GM19467 (cell line): ENCODE measurements around the gene OR8B12.
"Not testable (repeated sequence)": the region's sequence is repeated elsewhere in the genome, so short reads cannot be mapped to it uniquely, and the experiment has no call there.

ENCODE experiments used
- ATAC-seq: cut with Tn5 transposase; IDR thresholded peaks from one replicate; pipeline ENCODE4 v1.9.1; 2021; ENCODE audit warnings: mild to moderate bottlenecking, moderate library complexity; ENCODE audit not compliant: unreplicated experiment

The OR8B12 gene

DNA sequence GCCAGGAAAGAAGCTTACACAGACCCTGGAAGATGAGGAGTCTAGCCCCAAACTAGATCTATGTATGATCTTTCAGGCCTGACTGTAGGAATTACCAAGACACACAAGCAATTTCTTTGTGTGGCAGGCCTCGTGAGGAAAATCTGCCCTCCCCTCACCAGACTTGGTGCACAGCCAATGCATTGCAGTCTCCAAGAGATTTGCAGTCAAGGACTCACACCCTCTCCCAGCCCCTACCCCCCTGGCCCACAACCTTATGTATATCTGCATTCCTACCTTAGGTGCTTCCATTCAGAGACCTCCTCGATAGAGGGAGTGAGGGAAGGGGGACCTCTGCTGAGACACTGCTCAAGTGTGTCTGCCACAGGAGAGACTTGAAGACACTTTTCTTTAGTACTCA is 9.8 kb downstream of the OR8B12 start:
- ATAC-seq, result no peak

DNA sequence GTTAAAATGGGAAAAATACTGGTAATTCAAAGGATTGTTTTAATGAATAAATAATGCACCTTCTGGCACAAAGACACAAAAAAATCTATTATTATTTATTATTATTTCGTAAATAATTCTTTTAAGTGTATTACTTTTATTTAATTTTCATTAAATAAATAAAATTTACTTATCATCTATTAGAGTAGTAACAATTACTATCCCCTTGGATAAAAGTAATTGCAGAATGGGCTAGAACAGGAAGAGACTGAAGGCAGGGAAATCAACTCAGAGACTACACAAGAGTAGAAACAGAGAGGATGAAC is 23.0 kb downstream of the OR8B12 start:
- ATAC-seq, result no peak

DNA sequence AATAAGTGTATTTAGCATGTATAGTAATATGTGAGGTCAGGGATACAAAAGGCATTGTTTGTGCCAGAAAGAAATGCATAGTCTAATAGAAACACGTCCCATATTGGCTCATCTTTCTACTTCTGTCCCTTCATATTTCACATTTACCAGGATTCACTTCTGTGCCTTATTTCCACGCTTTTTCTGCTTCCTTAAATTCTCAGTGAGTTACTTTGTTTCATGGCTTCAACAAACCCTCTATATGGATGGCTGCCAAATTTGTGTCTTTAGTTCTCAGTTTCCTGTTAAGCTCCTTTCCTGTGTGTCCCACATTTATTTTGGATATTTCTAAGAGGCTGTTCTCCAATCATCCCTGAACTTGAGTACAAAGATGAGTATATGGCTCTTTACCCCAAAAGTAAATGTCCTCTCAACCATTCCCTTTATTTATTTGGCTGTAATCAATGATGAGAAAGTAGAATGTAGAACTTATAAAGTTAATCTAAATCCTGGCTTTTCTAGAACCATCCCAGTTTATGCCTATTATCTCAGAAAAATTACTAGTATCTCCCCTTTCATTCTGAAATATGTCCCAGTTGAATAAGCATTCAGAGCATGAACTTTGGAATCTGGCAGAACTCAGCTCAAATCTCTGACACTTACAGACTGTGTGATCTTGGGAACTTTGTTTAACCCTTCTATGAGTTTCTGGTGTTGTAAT is 23.5 kb downstream of the OR8B12 start:
- no peak for ATAC-seq

DNA sequence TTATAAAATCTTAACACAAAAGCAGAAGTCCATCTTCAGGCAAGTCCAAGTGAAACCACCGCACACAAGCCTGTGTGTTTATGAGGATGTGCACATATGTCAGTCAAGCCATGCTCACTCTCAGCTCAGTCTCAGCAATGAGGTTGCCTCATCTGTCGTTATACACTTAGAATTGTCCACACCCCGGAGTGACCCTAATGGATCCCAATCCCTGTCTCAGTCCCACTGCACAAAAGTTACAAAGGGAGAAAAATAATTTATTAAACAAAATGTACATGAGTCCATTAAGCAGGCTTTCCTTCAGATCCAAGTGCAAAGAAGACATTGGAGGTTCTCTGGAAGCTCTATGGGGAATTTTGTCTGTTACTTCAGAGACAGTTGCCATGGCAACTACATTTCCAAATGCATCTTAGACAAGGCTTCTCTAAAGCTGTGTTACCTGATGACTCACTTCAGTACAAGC is 24.4 kb downstream of the OR8B12 start:
- no peak for ATAC-seq

DNA sequence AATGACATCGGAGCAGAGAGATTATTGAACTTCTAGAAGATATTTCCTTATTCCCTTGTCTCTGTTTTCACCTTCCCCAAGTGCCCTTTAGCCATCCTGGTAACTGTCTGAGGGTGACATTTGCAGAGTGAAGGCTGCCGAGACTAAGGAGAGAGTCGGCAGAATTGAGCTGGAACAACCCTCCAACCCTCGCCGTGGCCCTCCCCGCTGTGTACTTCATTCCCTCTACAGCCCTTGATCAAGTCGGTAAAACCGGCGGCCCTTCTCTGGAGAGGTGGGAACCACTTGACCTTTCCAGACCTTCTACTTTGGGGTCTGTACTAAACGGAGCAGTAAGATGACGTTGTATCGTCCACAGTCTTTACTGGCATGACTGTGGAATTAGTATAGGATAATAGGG is 26.1 kb downstream of the OR8B12 start:
- ATAC-seq, result no peak

DNA sequence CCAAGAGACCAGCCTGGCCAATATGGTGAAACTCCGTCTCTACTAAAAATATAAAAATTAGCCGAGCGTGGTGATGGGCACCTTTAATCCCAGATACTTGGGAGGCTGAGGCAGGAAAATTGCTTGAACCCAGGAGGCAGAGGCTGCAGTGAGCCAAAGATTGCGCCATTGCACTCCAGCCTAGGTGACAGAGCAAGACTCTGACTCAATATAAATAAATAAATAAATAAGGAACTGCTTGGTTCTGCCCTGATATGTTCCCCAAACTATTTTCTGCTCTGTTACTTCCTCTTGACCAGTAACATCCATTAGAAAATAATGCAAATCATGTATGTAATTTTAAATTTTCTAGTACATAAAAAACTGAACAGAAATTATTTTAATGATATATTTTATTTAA is 28.8 kb downstream of the OR8B12 start:
- not testable (repeated sequence) for ATAC-seq

DNA sequence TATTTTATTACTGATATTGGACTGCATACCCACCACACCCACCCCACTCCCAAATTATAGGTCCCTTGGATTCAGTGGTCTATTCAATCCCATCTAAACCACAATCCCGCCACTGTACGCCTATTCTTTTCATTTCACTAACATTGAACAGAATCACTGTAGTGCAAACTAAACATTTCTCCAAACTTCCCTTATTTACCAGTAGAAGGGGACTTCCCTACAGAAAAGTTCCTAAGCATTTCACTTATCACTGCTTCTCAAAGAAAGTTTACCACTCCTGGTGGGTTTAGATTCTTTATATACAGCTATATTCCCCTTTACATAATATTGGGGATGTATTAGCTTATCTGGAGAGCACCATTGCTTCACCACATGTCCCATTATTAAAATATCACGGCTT is 29.3 kb downstream of the OR8B12 start:
- no peak for ATAC-seq

DNA sequence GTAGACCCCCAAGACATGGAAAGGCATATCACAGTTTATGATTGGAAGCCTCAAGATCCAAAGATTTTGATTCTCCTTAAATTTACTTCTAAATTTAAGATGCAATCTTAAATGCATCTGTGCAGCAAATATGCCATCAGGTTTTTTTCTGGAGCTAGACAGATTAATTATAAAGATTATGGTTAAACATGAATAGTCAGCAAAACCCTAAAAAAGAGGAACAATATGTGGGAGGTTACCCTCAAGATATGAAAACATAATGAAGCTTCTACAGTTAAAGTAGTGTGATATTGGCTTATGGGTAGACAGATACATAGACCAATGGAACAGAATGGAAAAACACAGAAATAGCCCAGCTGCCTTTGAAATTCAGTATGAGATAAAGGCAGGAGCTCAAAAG is 31.7 kb downstream of the OR8B12 start:
- no peak for ATAC-seq

DNA sequence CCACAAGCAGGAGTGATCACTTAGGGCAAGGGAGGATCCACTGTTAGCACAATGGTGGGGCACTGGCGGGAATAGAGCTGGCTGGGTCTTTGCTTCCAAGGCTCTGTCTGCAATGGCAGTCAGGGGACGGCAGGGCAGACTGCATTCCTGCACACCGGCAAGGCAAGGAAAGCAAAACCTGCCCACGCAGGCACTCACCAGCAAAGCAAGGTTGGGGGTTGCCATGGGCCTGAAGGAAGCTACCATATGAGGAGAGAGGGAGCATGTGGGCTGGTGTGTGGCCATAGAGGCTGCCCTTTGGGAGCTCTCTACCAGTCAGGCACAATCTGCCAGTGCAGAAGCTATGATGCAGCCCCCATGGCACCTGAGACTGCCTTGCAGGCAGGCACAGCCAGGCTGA is 33.2 kb downstream of the OR8B12 start:
- no peak for ATAC-seq

DNA sequence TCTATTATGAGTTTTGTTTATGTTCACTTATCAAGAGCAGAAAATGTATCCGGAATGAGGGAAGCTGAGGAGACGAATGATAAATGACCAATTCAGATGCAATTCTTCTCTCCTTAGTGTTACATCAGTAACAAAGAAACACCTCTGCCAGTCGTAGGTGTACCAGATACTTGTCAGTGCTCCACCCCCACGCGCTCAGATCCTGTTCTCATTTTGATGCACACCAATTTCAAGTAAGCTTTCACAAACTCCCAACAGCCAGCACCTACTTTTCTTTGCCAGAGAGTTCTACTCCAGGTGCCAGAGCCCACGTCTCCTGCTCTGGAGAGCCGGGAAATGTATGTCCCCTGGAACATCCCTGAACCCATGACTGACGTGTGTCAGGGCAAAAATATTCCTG is 43.7 kb downstream of the OR8B12 start:
- no peak for ATAC-seq

DNA sequence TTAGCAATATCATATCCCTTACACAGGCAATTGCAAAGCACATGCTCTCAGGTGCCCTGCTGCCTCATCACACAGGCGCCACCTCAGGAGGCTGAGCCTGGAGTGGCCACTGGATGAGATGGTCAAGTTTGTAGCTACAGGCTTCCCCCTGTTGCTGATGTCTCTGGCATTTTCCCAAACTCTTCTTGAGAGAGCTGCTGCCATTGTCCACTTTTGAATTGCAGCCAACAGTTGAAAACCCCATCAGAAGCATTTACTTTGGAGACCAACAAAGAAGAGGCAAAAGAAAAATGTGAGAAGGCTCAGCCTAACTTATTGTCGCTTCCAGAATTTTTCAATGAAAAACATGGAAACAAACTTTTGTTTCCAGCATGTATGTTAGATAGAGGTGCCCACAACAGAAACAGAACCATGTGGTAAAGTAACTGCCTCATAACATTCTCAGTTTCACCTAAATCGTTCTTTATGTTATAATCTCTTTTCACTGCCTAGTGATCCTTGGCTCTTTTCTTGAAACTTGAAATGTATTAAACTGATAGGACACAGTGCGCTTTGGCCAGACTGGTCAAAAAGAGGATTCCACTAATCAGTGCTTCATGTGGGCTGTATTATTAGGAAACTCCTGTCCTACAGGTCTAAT is 50.3 kb downstream of the OR8B12 start:
- ATAC-seq, result no peak
